K562 (cell line): ENCODE measurements around the gene CD101. TPM values are rescaled to one million over a fixed set of nuclear protein-coding genes. Genes with fewer than 3 reads are reported as not detected.
A peak's percentile ranks its signal among the peaks of the same experiment; 100 is the strongest.

Source experiments
- AFF1 ChIP-seq, 2 experiments: fragments of 450-650 bp; IDR thresholded peaks; 2 replicates each; pipeline ENCODE4 v1.6.1; 2018; ENCODE audit warnings: mild to moderate bottlenecking in 2 of 2, low read depth in 1 of 2; ENCODE audit not compliant: partially characterized antibody in 2 of 2
- ARHGAP35 ChIP-seq: fragments of 450-650 bp; IDR thresholded peaks from 2 replicates; pipeline ENCODE4 v1.6.1; 2018; ENCODE audit not compliant: partially characterized antibody
- ATF3 ChIP-seq, 2 experiments: fragments of 450-650 bp in 1 of 2; sonication (generic) in 1 of 2; formaldehyde crosslinking in 1 of 2; IDR thresholded peaks in 1 of 2; conservative IDR thresholded peaks in 1 of 2; 2 replicates each; pipeline versions ENCODE4 v1.6.1 to v1.8.1; 2016 to 2023; ENCODE audit warnings: mild to moderate bottlenecking in 2 of 2, moderate library complexity in 2 of 2, inconsistent platforms in 1 of 2, missing genetic modification reagents in 1 of 2
- CREB3L1 ChIP-seq: fragments of 450-650 bp; IDR thresholded peaks from 2 replicates; pipeline ENCODE4 v1.6.1; 2014; ENCODE audit warnings: low read depth, mild to moderate bottlenecking, moderate library complexity, borderline replicate concordance
- DMBX1 ChIP-seq: fragments of 250-450 bp; sonication (Bioruptor Pico); IDR thresholded peaks from 2 replicates; pipeline ENCODE4 v1.8.0; 2022; ENCODE audit warnings: inconsistent platforms, mild to moderate bottlenecking, moderate library complexity, borderline replicate concordance
- ETS2 ChIP-seq: IDR thresholded peaks from 2 replicates; pipeline ENCODE4 v1.6.1; 2016; ENCODE audit warnings: borderline replicate concordance, missing genetic modification characterization, mild to moderate bottlenecking, moderate library complexity, missing compliant biosample characterization; ENCODE audit not compliant: poor library complexity, severe bottlenecking
- GABPB2 ChIP-seq: fragments of 250-450 bp; sonication (Bioruptor Pico); conservative IDR thresholded peaks from 2 replicates; pipeline ENCODE4 v1.5.1; 2021; ENCODE audit warnings: mild to moderate bottlenecking
- HEY1 ChIP-seq: fragments of 250-450 bp; sonication (Bioruptor Pico); IDR thresholded peaks from 2 replicates; pipeline ENCODE4 v1.5.0; 2020; ENCODE audit warnings: mild to moderate bottlenecking, moderate library complexity, borderline replicate concordance
- KLF10 ChIP-seq: fragments of 250-450 bp; sonication (Bioruptor Pico); IDR thresholded peaks from 2 replicates; pipeline ENCODE4 v1.6.1; 2021; ENCODE audit warnings: matching md5 sums
- MEIS2 ChIP-seq: fragments of 450-650 bp; IDR thresholded peaks from 2 replicates; pipeline ENCODE4 v1.6.1; 2014; ENCODE audit warnings: mild to moderate bottlenecking; ENCODE audit not compliant: partially characterized antibody
- NR3C1 ChIP-seq: sonication (generic); formaldehyde crosslinking; IDR thresholded peaks from 2 replicates; pipeline ENCODE4 v1.8.1; 2022; ENCODE audit warnings: missing genetic modification reagents
- RBBP5 ChIP-seq: fragments of 200-600 bp; sonication (generic); IDR thresholded peaks from 2 replicates; pipeline ENCODE4 v1.6.1; 2012; ENCODE audit warnings: borderline replicate concordance, mild to moderate bottlenecking, low read length, control low read depth, inconsistent platforms; ENCODE audit not compliant: insufficient read depth, poor library complexity, severe bottlenecking
- ZBED1 ChIP-seq: IDR thresholded peaks from 2 replicates; pipeline ENCODE4 v1.6.1; 2014
- ZBTB11 ChIP-seq, 3 experiments: fragments of 200-800 bp in 1 of 3; fragments of 250-450 bp in 1 of 3; fragments of 450-650 bp in 1 of 3; sonication (Bioruptor Pico) in 1 of 3; sonication (Bioruptor generic) in 1 of 3; formaldehyde crosslinking in 1 of 3; IDR thresholded peaks; 2 replicates each; pipeline versions ENCODE4 v1.6.1 to v1.8.0; 2016 to 2022; ENCODE audit warnings: mild to moderate bottlenecking in 2 of 3, missing genetic modification characterization in 2 of 3, missing compliant biosample characterization in 1 of 3, moderate library complexity in 1 of 3
- ZBTB12 ChIP-seq: fragments of 250-450 bp; sonication (Bioruptor Pico); IDR thresholded peaks from 2 replicates; pipeline ENCODE4 v1.4.0; 2020
- polyA plus RNA-seq, 8 experiments: library from polyadenylated mRNA; depleted of rRNA in 4 of 8; stranded (reverse) in 5 of 8; unstranded in 3 of 8; fragments of >200 nt; fragmentation: Nextera tagmentation in 2 of 8; fragmentation: Illumina TruSeq in 1 of 8; extraction: Ambion mirVana in 2 of 8; extraction: Trizol in 1 of 8; gene quantifications; 2 replicates each; pipeline versions ENCODE4 v1.2.1 to v1.2.3, GENCODE V29; 2011 to 2014; ENCODE audit warnings: inconsistent platforms in 1 of 8, missing spikeins in 1 of 8
- total RNA-seq, 7 experiments: library from RNA; depleted of rRNA in 6 of 7; stranded (reverse); fragments of >200 nt in 6 of 7; fragmentation: Illumina TruSeq in 2 of 7; extraction: Trizol in 2 of 7; gene quantifications; 2 replicates each; pipeline versions ENCODE4 v1.2.1 to v1.2.3, GENCODE V29; 2011 to 2021; ENCODE audit warnings: low replicate concordance in 1 of 7

The CD101 gene
- total and polyA plus RNA-seq, 9 of the 15 experiments (the other 6 are each of a cell fraction or from before 2014, with no cell fraction given) = 0.04 to 1.1 (median 0.20) TPM

- no peak for TF ChIP-seq AFF1 (IDR thresholded peaks at IDR 0.05; ENCODE audit: low read depth in 1 of 2, partially characterized antibody in 2 of 2)
- no peak for TF ChIP-seq NR3C1
- no peak for TF ChIP-seq HEY1 (CRISPR knock-in tag)
- TF ChIP-seq GABPB2 (CRISPR knock-in tag) = no peak
- no peak for TF ChIP-seq ZBTB11 (CRISPR knock-in tag; IDR thresholded peaks at IDR 0.05)
- TF ChIP-seq MEIS2 = no peak
- TF ChIP-seq ATF3 (IDR thresholded peaks at IDR 0.05) = peak; percentile 85
- TF ChIP-seq ATF3 (CRISPR knock-in tag; conservative IDR thresholded peaks at IDR 0.05) = no peak
- peak; percentile 72; the same call in 1 of the 2 replicates for TF ChIP-seq DMBX1 (CRISPR knock-in tag)
- TF ChIP-seq ZBTB12 (CRISPR knock-in tag) = no peak
- no peak for TF ChIP-seq ARHGAP35
- no peak for TF ChIP-seq ETS2
- TF ChIP-seq CREB3L1 = no peak
- TF ChIP-seq RBBP5 = no peak
- TF ChIP-seq KLF10 (CRISPR knock-in tag) = no peak
- no peak for TF ChIP-seq ZBED1
Observed at GRCh38 chr1:117045644-117046043, 44.1 kb downstream of the CD101 start (continued).
